Activated CD8-positive, alpha-beta T cell treated with anti-CD3 and anti-CD28 coated beads, Interleukin-2, amount 10 ng/mL, durations not matched to agents 7 days and 5 days (primary cell): Measurements from ENCODE around the gene GP5. TPM values are rescaled to one million over a fixed set of nuclear protein-coding genes. Genes with fewer than 3 reads are reported as not detected.

ENCODE experiments used
- ATAC-seq: fragments of 150-1000 bp; cut with Tn5 transposase; one replicate; pipeline ENCODE4 v1.10.0; 2021; ENCODE audit warnings: moderate library complexity
- CTCF ChIA-PET: fragments of 350-600 bp; sonication (Branson Sonifier 250); formaldehyde crosslinking; loops from one replicate; lab custom pipeline; 2021; ENCODE audit warnings: antibody characterized with exemption; lab: Charles Lee
- POLR2A ChIA-PET: fragments of 350-600 bp; sonication (Branson Sonifier 250); formaldehyde crosslinking; loops from one replicate; lab custom pipeline; 2021; ENCODE audit warnings: antibody characterized with exemption; lab: Charles Lee
- DNase-seq: peaks from one replicate; pipeline ENCODE4 v3.0.0-alpha.2; 2020
- H3K27ac Mint-ChIP-seq: one replicate; pipeline ENCODE4 v1.8.0; 2021; ENCODE audit warnings: mild to moderate bottlenecking, mixed read lengths
- H3K27me3 Mint-ChIP-seq: one replicate; pipeline ENCODE4 v1.8.0; 2021; ENCODE audit warnings: low read depth, mixed read lengths
- H3K36me3 Mint-ChIP-seq: one replicate; pipeline ENCODE4 v1.8.0; 2021; ENCODE audit warnings: low read depth, mixed read lengths
- H3K4me1 Mint-ChIP-seq: one replicate; pipeline ENCODE4 v1.8.0; 2021; ENCODE audit warnings: low read depth, mixed read lengths
- H3K4me3 Mint-ChIP-seq: one replicate; pipeline ENCODE4 v1.8.0; 2021; ENCODE audit warnings: mild to moderate bottlenecking, mixed read lengths
- H3K9me3 Mint-ChIP-seq: one replicate; pipeline ENCODE4 v1.8.0; 2022; ENCODE audit warnings: mixed read lengths; ENCODE audit not compliant: insufficient read depth
- total RNA-seq, 2 experiments: library from RNA; stranded (reverse); gene quantifications; one replicate each; pipeline ENCODE4 v1.2.3, GENCODE V29; 2021

Gene GP5
- 1 to 10 TPM; 1.3 to 1.4 TPM for total RNA-seq

GRCh38 chr3:194399166-194399565, at the start of gene GP5:
Gene GP5, minus strand, starts transcription at chr3:194399266. Its CDS starts 984 bp downstream, at chr3:194398282.
- H3K4me1 Mint-ChIP-seq = peaks cover 50% of the 10 kb centered on the region
- peaks cover under 1% of the 10 kb centered on the region for H3K36me3 Mint-ChIP-seq
- POLR2A ChIA-PET = no interaction called here
- CTCF ChIA-PET = interaction anchor here (3.3 to 4.7 kb wide), 2 partner anchors 8 to 55 kb away, joined by 14 to 35 read pairs; no protein-coding TSS in a partner anchor
- ATAC-seq (no peak), DNase-seq (no peak)
- peaks cover 16% of the 10 kb centered on the region for H3K27me3 Mint-ChIP-seq
- no peaks in the 10 kb centered on the region for H3K9me3 Mint-ChIP-seq
- peak within 1 kb of the TSS; percentile 75 for H3K4me3 Mint-ChIP-seq
- H3K27ac Mint-ChIP-seq = peak within 1 kb of the TSS; percentile 78

DNA sequence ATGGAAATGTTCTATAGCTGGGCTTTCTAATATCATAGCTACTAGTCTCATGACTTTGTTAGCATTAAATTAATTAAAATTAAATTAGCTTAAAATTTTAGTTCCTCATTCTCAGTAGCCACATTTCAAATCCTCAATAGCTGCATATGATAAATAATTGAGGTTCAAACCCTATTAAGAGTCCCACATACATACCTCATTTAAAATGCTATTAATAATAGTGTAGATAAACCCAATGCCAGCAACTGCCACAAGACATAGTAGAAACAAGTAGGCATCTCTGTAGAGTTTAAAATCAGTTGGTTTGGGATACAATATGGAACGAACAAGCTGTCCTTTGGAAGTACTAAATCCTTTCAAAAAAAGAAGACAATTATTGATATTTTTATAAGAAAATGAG, 48.6 kb upstream of the GP5 start:
- no peak for ATAC-seq
- H3K27me3 Mint-ChIP-seq = no peaks in the 10 kb centered on the region

GRCh38 chr3:194447161-194447560, 48.1 kb upstream of the GP5 start:
- H3K9me3 Mint-ChIP-seq = no peaks in the 10 kb centered on the region
- ATAC-seq = no peak

More for the DNA sequence above, 48.6 kb upstream of the GP5 start:
- Mint-ChIP-seq H3K9me3 (no peaks in the 10 kb centered on the region), H3K4me1 (no peaks in the 10 kb centered on the region), H3K36me3 (peaks cover 46% of the 10 kb centered on the region), H3K4me3 (no peak overlapping the region), H3K27ac (no peak overlapping the region)
- no peak for DNase-seq
- CTCF ChIA-PET = interaction anchor here (1.2 kb wide), 2 partner anchors 10 to 24 kb away, joined by 4 to 5 read pairs; no protein-coding TSS in a partner anchor
- POLR2A ChIA-PET = no interaction called here

GRCh38 chr3:194446754-194447153, 47.7 kb upstream of the GP5 start:
- Mint-ChIP-seq H3K4me1 (no peaks in the 10 kb centered on the region), H3K27me3 (no peaks in the 10 kb centered on the region), H3K9me3 (no peaks in the 10 kb centered on the region), H3K36me3 (peaks cover 47% of the 10 kb centered on the region), H3K27ac (no peak overlapping the region), H3K4me3 (no peak overlapping the region)
- ChIA-PET POLR2A (no interaction called here), CTCF (interaction anchor here (1.0 kb wide), 1 partner anchor 112 kb away, joined by 3 read pairs; no protein-coding TSS in a partner anchor)
- no peak for DNase-seq
- no peak for ATAC-seq

More at GRCh38 chr3:194447161-194447560, 48.1 kb upstream of the GP5 start:
- CTCF ChIA-PET = interaction anchor here (1.2 kb wide), 2 partner anchors 10 to 25 kb away, joined by 4 to 5 read pairs; no protein-coding TSS in a partner anchor
- H3K36me3 Mint-ChIP-seq = peaks cover 46% of the 10 kb centered on the region
- H3K27me3 Mint-ChIP-seq = no peaks in the 10 kb centered on the region
- POLR2A ChIA-PET = no interaction called here
- H3K4me3 Mint-ChIP-seq = no peak overlapping the region
- no peaks in the 10 kb centered on the region for H3K4me1 Mint-ChIP-seq
- no peak for DNase-seq
- H3K27ac Mint-ChIP-seq = peak overlapping the region; percentile 16

DNA sequence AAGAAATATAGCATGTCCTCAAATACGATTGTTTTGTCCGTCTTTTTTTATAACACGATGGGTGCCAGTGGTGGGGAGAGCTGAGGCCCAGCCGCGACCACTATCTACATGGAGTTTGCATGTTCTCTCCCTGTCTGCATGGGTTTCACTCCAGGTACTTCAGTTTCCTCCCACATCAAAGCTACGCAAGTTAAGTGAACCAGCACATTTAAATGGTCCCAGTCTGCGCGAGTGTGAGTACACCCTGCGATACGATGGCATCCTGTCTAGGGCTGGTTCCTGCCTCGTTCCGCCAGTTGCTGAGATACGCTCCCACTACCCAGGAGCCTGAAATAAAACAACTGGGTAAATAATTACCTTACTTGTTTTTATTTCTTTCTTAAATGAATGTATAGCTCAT, 47.1 kb upstream of the GP5 start:
- ATAC-seq (no peak), DNase-seq (no peak)
- CTCF ChIA-PET = interaction anchor here (1.0 to 1.3 kb wide), 3 partner anchors 26 to 148 kb away, joined by 3 to 4 read pairs (median 4); no protein-coding TSS in a partner anchor
- no peaks in the 10 kb centered on the region for H3K9me3 Mint-ChIP-seq
- H3K4me3 Mint-ChIP-seq = no peak overlapping the region
- POLR2A ChIA-PET = no interaction called here
- H3K4me1 Mint-ChIP-seq = no peaks in the 10 kb centered on the region
- H3K36me3 Mint-ChIP-seq = peaks cover 46% of the 10 kb centered on the region
- H3K27ac Mint-ChIP-seq = no peak overlapping the region
- no peaks in the 10 kb centered on the region for H3K27me3 Mint-ChIP-seq

- Mint-ChIP-seq H3K27me3 (no peaks in the 10 kb centered on the region), H3K36me3 (peaks cover 54% of the 10 kb centered on the region), H3K9me3 (no peaks in the 10 kb centered on the region), H3K4me3 (no peak overlapping the region), H3K4me1 (peaks cover 5% of the 10 kb centered on the region), H3K27ac (no peak overlapping the region)
- DNase-seq (no peak), ATAC-seq (no peak)
- ChIA-PET POLR2A (no interaction called here), CTCF (interaction anchor here (1.0 to 1.3 kb wide), 3 partner anchors 40 to 130 kb away, joined by 3 read pairs; no protein-coding TSS in a partner anchor)
Measured at GRCh38 chr3:194443901-194444300, 44.8 kb upstream of the GP5 start.

DNA sequence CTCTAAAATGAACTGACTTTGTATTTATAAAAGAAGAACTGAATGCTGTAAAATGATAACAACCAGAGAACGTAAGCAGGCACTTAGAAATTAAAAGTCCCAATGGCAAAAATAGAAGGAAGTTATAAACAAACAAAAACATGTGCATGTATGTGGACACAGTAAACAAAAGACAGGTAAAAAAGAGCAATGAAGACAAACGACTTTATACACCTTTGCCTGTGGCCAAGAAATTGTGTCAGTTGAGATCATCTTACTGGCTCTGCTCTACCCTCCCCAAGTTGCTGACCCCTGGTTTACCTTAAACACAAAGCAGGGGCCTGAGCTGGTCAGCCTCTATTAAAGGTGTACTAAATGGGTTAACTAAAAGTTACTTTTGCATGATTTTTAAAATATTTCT, 41.7 kb upstream of the GP5 start:
- peaks cover 58% of the 10 kb centered on the region for H3K36me3 Mint-ChIP-seq
- H3K4me1 Mint-ChIP-seq = peaks cover 10% of the 10 kb centered on the region
- no peak overlapping the region for H3K27ac Mint-ChIP-seq
- ATAC-seq (no peak), DNase-seq (no peak)
- ChIA-PET CTCF (interaction anchor here (0.9 to 1.1 kb wide), 2 partner anchors 154 kb away, joined by 3 to 4 read pairs; no protein-coding TSS in a partner anchor), POLR2A (no interaction called here)
- no peaks in the 10 kb centered on the region for H3K27me3 Mint-ChIP-seq
- no peak overlapping the region for H3K4me3 Mint-ChIP-seq
- H3K9me3 Mint-ChIP-seq = no peaks in the 10 kb centered on the region

DNA sequence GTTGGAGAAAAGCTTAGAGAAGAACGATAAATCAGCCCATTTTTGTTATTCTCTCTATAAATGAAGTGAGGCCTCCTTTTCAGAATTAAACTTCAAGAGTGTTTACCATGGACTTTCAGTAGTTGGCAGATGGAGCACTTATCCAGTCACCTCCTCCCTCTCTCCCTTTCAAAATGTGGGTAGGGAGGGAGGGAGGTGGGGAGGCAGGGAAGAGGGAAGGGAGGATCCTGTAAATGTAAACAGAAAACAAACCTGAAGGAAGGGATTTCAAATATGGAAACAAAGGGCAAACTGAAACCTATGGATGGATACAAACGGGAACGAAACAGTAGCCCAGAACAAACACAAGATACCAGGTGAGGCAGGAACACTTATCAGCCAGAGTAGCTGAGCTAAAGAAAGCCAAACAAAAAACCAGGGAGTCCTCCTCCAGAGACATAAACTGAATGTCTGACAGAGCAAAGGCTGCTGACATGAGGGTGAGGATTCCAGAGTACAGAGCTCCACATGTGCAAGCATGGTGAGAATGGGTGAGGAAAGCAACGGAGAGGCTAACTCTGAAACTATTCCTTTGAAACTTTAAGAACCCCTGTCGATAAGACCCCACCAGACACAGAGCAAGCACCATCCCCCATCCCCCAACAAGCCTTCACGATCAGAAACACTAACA, 41.0 kb upstream of the GP5 start:
- Mint-ChIP-seq H3K4me3 (no peak overlapping the region), H3K27ac (no peak overlapping the region), H3K36me3 (peaks cover 59% of the 10 kb centered on the region), H3K9me3 (no peaks in the 10 kb centered on the region), H3K27me3 (no peaks in the 10 kb centered on the region), H3K4me1 (peaks cover 10% of the 10 kb centered on the region)
- ChIA-PET POLR2A (no interaction called here), CTCF (interaction anchor here (1.1 to 1.4 kb wide), 2 partner anchors 96 to 154 kb away, joined by 4 read pairs; no protein-coding TSS in a partner anchor)
- ATAC-seq = no peak
- DNase-seq = no peak

GRCh38 chr3:194434503-194434902, 35.4 kb upstream of the GP5 start:
- H3K4me1 Mint-ChIP-seq = peaks cover 10% of the 10 kb centered on the region
- no peak overlapping the region for H3K4me3 Mint-ChIP-seq
- H3K9me3 Mint-ChIP-seq = no peaks in the 10 kb centered on the region
- ATAC-seq = no peak
- CTCF ChIA-PET = no interaction called here
- DNase-seq = no peak
- peaks cover 49% of the 10 kb centered on the region for H3K36me3 Mint-ChIP-seq
- H3K27ac Mint-ChIP-seq = no peak overlapping the region
- POLR2A ChIA-PET = no interaction called here
- no peaks in the 10 kb centered on the region for H3K27me3 Mint-ChIP-seq

DNA sequence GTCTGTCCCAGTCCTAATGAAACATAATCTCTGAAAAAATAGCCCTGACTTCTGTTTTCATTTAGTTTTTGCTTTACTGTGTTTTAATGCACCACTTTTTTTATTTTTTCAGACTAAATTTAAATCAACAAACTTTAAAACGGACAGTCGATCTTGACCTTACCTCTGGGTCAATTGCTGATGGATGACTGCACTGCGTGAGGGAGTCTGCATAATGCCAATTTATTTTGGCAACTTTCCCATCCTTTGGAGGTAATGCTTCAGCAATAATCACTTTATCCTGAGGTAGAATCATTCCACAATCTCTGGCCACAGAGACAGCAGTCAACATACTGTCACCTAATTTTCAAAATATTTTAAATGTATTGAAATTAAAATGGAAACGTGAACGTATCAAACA, 32.5 kb upstream of the GP5 start:
- H3K4me3 Mint-ChIP-seq = no peak overlapping the region
- ChIA-PET CTCF (interaction anchor here (1.0 kb wide), 1 partner anchor 25 kb away, joined by 3 read pairs; no protein-coding TSS in a partner anchor), POLR2A (interaction anchor here (0.7 kb wide), 1 partner anchor 20 kb away, joined by 4 read pairs; no protein-coding TSS in a partner anchor)
- H3K27ac Mint-ChIP-seq = no peak overlapping the region
- ATAC-seq (no peak), DNase-seq (no peak)
- H3K9me3 Mint-ChIP-seq = no peaks in the 10 kb centered on the region
- no peaks in the 10 kb centered on the region for H3K4me1 Mint-ChIP-seq
- H3K36me3 Mint-ChIP-seq = peaks cover 44% of the 10 kb centered on the region
- H3K27me3 Mint-ChIP-seq = no peaks in the 10 kb centered on the region

DNA sequence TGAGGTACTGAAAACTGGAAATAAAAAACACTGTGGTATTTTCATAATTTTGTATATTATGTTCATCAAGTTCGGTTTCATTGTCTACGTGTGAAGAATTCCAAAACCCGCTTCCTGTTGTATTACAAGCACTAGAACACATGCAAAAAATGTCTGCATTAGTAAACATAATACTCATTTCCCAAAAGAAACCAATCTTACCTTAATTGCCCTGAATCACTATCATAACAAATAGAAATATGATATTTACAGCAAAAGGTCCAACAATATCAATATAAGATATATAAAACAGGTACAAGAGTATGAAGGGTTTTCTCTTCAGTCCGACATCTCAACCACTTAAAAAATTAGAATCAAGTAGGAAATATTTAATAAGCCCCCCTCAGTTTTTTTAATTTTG, 26.3 kb upstream of the GP5 start:
- Mint-ChIP-seq H3K9me3 (no peaks in the 10 kb centered on the region), H3K4me1 (no peaks in the 10 kb centered on the region), H3K36me3 (peaks cover 38% of the 10 kb centered on the region), H3K27ac (no peak overlapping the region), H3K27me3 (no peaks in the 10 kb centered on the region), H3K4me3 (no peak overlapping the region)
- ChIA-PET POLR2A (no interaction called here), CTCF (no interaction called here)
- no peak for DNase-seq
- ATAC-seq = no peak

DNA sequence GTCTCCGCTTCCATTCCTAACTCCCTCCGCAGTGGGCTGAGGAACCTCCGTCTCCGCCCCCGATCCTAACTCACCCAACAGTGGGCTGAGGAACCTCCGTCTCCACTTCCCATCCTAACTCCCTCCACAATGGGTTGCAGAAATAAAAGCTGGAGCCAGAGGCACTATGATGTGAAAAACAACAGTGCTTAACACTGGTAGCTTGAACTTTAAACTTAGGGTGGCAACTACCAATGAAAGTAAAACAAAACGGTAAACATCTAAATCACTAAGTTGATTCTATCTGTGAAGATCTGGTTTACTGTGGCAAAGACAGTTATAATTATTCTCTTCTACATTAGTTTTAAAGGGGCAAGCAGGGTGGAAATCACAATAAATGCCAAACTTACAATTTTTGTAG, 25.9 kb upstream of the GP5 start:
- Mint-ChIP-seq H3K4me3 (no peak overlapping the region), H3K4me1 (no peaks in the 10 kb centered on the region), H3K27me3 (no peaks in the 10 kb centered on the region), H3K36me3 (peaks cover 38% of the 10 kb centered on the region), H3K9me3 (no peaks in the 10 kb centered on the region), H3K27ac (no peak overlapping the region)
- CTCF ChIA-PET = no interaction called here
- DNase-seq (no peak), ATAC-seq (no peak)
- POLR2A ChIA-PET = no interaction called here
